NCI-H345 (cell line): ENCODE measurements around the gene DHFR2.
"Not testable (repeated sequence)": the region's sequence is repeated elsewhere in the genome, so short reads cannot be mapped to it uniquely, and the experiment has no call there.

Experiments
- DNase-seq: peaks from one replicate; lab custom pipeline; 2025; lab: John Stamatoyannopoulos, UW

Gene DHFR2

GRCh38 chr3:94065819-94066480 is 3.2 kb upstream of the DHFR2 start:
- DNase-seq = no peak

- DNase-seq = no peak
Observed at GRCh38 chr3:94065122-94065521, 2.4 kb upstream of the DHFR2 start.

GRCh38 chr3:94064243-94064860 is 1.6 kb upstream of the DHFR2 start:
- DNase-seq = no peak

GRCh38 chr3:94063496-94064119 is 892 bp upstream of the DHFR2 start:
- no peak for DNase-seq

DNA sequence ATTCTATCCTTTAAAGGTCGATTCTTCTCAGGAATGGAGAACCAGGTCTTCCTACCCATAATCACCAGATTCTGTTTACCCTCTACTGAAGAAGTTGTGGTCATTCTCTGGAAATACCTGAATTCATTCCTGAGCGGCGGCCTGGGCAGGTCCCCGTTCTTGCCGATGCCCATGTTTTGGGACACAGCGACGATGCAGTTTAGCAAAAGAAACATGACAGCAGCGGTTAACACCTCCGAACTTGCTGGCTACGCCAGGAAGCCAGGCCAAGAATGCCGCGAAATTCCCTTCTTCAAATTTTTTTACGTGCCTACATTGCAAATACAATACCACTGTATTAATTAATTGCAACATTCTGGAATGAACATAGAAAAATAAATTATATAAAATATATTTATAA is 1.4 kb downstream of the DHFR2 start:
- DNase-seq = no peak

- DNase-seq = no peak
Observed at GRCh38 chr3:94050546-94050945, 12.2 kb downstream of the DHFR2 start.

DNA sequence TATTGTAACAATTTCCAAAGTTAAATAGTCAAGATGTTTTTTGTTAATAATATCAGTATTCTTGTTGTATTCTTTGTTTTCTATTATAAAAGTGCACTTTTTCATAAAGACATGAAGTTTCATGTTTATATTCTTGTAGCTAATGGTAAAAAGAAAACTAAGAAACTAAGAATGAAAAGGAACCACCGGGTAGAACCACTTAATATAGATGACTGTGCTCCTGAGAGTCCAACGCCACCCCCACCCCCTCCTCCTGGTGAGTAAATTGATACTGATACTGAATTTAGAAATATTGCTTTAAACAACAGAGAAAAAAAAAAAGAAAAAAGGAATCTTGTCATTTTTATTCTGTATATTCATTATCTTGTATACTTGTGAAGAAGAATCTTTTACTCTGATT is 13.4 kb downstream of the DHFR2 start:
- no peak for DNase-seq

GRCh38 chr3:94046533-94046932 is 16.2 kb downstream of the DHFR2 start:
- no peak for DNase-seq

DNA sequence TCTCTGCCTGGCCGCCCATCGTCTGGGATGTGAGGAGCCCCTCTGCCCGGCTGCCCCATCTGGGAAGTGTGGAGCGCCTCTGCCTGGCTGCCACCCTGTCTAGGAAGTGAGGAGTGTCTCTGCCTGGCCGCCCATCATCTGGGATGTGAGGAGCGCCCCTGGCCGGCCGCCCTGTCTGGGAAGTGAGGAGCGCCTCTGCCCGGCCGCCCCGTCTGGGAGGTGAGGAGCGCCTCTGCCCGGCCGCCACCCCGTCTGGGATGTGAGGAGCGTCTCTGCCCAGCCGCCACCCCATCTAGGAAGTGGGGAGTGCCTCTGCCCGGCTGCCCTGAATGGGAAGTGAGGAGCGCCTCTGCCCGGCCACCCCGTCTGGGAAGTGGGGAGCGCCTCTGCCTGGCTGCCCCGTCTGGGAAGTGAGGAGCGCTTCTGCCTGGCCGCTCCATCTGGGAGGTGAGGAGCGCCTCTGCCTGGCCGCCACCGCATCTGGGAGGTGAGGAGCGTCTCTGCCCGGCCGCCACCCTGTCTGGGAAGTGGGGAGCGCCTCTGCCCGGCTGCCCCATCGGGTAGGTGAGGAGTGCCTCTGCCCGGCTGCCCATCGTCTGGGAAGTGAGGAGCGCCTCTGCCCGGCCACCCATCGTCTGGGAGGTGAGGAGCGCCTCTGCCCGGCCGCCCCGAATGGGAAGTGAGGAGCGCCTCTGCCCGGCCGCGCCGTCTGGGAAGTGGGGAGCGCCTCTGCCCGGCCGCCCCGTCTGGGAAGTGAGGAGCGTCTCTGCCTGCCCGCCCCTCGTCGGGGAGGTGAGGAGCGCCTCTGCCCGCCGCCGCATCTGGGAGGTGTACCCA is 18.4 kb downstream of the DHFR2 start:
- not testable (repeated sequence) for DNase-seq

DNA sequence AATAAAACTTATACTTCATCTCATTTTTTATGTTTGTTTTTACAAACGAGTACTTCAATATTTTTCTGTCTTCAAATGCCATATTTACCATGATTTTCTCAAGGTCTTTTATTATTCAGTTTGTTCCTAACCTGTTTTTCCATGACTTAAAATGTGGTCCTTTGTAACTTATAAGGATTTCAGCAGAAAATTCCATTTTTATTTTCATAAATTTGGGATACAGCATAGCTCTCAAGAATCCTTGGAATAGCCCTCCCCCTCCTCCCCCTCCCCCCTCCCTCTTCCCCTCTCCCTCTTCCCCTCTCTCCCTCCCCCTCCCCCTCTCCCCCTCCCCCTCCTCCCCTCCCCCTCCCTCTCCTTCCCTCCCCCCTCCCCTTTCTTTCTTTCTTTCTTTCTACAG is 19.4 kb downstream of the DHFR2 start:
- DNase-seq = no peak

- no peak for DNase-seq
Observed at GRCh38 chr3:94036909-94037507, 25.7 kb downstream of the DHFR2 start.

DNA sequence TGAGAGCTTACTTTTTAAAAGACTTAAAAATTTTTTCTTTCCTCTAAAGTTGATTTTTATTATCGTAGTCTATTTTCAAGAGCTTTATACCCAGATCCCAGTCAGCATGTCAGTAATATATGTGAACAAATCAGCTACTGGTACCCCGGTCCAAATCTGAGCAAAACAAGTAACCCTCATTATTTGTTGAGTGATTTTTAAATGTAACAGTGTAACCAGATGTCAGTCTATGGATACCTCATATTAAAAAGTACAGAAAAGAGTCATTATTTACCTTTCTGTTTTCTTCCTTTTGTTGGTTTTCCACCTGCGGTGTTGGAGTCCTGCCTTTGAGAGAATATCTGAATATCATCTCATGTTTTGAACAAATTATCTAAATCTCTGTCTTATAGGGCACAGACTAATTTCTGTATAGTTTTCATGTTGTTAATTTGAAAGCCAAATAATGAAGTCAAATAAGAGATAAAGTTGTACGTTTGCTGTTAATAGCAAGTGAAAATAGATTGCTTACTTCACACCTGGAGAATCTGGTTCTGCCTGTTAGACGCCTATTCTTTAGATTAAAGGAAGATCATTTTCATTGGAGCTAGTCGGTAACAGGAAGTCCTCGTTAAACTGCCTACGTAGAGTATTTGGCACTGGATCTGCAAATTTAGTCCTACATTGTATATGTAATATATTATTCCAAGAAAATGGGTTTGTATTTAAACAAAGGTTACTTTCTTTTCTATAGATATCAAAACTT is 34.5 kb downstream of the DHFR2 start, which contains the start of gene STX19:
Gene STX19 (minus strand): TSS at position 505 of the 745 bp plus-strand sequence. CDS start 13,328 bp downstream, outside the sequence.
- peak; percentile 7 for DNase-seq

DNA sequence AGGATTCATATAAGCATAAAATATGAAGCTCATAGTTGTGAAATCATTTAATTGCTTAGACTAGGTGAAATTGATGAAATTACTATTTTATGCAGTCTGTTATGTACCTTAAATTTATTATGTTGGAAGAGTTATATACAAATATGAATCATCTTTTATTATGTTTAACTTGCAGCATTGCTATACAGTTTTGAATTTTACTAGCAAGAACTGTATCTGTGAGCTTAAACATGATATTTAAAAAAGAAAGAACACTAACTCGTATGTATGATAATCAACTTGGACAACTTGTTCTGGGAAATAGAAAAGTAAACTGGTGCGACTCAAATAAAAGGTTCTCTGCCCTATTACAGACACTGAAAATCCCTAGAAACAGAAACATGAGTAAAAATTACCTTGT is 36.1 kb downstream of the DHFR2 start:
- no peak for DNase-seq

DNA sequence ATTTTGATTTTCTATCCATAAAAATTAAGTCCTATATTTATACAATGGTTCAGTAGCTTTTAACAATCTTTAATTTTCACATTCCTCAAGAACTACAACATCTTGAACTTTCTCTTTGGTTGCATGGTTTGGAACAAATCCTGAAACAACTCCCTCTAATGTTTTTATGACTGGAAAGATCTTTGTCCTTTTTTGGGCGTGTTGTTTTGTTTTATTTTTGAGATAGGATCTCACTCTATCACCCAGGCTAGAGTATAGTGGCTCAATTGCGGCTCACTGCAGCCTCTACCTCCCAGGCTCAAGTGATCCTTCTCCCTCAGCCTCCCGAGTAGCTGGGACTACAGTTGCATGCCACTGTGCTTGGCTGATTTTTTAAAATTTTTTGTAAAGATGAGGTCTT is 38.3 kb downstream of the DHFR2 start:
- DNase-seq = no peak

GRCh38 chr3:94020293-94020692 is 42.4 kb downstream of the DHFR2 start:
- DNase-seq = no peak

DNA sequence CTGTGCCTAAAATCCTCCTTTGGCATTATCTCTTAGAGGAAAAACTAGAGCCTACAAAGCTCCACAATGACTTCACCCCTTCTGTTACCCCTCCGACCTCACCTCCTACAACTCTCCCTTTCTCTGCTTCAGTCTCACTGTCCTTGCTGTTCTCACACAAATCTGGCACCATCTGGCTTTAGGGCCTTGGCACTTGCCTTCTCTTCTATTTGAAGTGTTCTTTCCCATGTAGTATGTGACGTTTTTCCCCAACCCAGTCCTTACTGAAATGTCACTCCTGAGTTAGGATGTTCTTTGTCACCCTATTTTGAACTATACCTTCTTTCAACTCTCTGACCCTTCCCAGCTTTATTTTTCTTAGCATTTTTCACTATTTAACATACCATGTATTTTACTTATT is 43.1 kb downstream of the DHFR2 start:
- DNase-seq = no peak

GRCh38 chr3:94015025-94015424 is 47.7 kb downstream of the DHFR2 start:
- no peak for DNase-seq

GRCh38 chr3:94012185-94012584 is 50.5 kb downstream of the DHFR2 start:
- DNase-seq = no peak

- no peak for DNase-seq
Observed at GRCh38 chr3:94011233-94011711, 51.4 kb downstream of the DHFR2 start.

DNA sequence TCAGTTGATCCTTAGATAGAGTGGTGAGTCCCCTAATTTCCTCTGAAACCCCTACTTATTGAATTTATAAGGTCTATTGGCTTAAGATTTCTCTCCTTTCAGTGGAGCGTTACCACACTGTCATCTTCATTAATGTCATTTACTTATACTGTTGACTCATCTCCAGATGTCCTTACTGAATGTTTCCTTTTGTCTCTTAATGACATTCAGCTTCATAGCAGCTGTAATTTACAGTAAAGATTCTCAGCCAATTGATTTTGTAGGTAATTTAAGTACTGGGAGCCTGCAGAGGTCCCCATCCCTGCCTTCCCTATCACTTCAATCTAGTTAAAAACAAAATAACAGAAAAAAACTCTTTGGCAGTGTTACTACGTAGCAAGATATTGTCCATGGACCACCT is 53.1 kb downstream of the DHFR2 start:
- no peak for DNase-seq

DNA sequence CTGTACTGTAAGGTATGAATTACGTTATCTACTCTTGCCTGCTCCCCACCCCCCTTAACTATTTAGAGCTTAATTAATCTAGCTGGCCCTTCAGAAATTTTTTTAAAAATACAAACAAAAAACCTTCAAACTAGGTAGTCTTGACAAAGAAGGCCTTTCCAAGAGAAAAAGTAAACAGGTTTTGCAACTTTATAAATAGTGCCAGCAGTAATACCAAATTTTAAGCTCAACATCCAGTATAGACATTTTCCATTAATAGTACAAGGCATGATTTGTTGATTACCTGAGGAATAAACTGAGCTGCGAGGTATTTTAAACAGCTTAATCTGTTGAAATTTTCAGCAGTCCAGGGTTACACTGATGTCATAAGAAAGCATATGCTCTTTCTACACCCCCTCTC is 54.5 kb downstream of the DHFR2 start:
- DNase-seq = no peak
